Measurements from ENCODE around the gene SLC30A10. TPM values are rescaled to one million over a fixed set of nuclear protein-coding genes. Genes with fewer than 3 reads are reported as not detected.

Gene SLC30A10
- total and polyA plus RNA-seq, 2 donors (not counting 1 experiment from before 2014, with no cell fraction given) = 0.06 TPM; not detected in 1

DNA sequence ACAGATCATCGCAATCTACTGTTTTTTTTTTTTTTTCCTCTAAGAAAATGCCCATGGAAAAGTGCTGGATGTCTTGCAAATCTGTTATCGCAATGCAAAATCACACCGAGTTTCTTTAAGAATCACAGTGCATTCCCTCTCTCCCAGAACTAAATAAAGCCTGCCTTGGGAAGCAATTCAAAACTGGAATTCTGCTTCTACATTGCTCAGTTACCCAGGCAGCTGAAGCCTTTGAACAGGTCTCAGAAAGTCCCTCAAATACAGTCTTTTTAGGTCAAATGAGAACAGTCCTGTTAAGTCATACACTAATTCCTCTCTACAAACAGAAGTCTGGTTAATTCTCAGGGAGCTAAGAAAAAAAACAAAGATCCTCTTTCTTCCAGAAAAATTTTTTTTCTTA is 46.3 kb downstream of the SLC30A10 start:
- 93% methylated on average over 2 of the region's 3 CpGs for WGBS (ENCODE audit: insufficient coverage)
- Histone ChIP-seq H2AFZ (ENCODE audit: insufficient read depth, low read depth, low read length, poor library complexity, severe bottlenecking) (no peak overlapping the region), H4K20me1 (ENCODE audit: control insufficient read depth, insufficient read depth, low read length, poor library complexity, severe bottlenecking) (no peaks in the 10 kb centered on the region), H3K4me1 (ENCODE audit: control insufficient read depth in 2 of 2, insufficient read depth in 2 of 2, low read length in 2 of 2) (no peaks in the 10 kb centered on the region), H3K27me3 (replicated peaks in 1 of 4; ENCODE audit: control extremely low read depth in 1 of 4, control insufficient read depth in 3 of 4, insufficient read depth in 4 of 4, low read length in 3 of 4) (peaks cover 0 to 4% (median 0%) of the 10 kb centered on the region in 4 experiments), H3K4me3 (ENCODE audit: control extremely low read depth in 1 of 5, extremely low read depth in 1 of 5, insufficient read depth in 1 of 5, low read depth in 2 of 5, low read length in 4 of 5) (no peak overlapping the region), H3K4me2 (replicated peaks; ENCODE audit: low read depth, low read length, poor library complexity, severe bottlenecking) (no peak overlapping the region), H3K9me3 (ENCODE audit: control extremely low read depth in 1 of 3, control insufficient read depth in 2 of 3, insufficient read depth in 1 of 3, low read length in 2 of 3) (no peaks in the 10 kb centered on the region), H3K36me3 (replicated peaks in 1 of 2; ENCODE audit: control extremely low read depth in 1 of 2, control insufficient read depth in 1 of 2, extremely low read depth in 1 of 2, insufficient read depth in 2 of 2, low read length in 1 of 2) (no peaks in the 10 kb centered on the region), H3K9ac (ENCODE audit: low read length) (no peak overlapping the region), H3K79me2 (ENCODE audit: control insufficient read depth, insufficient read depth, low read length) (no peaks in the 10 kb centered on the region), H3K27ac (ENCODE audit: low read length in 2 of 2) (no peak overlapping the region)
- intact Hi-C loops (cut with micrococcal nuclease) = no loop called here
- TF ChIP-seq, protein P1, sequence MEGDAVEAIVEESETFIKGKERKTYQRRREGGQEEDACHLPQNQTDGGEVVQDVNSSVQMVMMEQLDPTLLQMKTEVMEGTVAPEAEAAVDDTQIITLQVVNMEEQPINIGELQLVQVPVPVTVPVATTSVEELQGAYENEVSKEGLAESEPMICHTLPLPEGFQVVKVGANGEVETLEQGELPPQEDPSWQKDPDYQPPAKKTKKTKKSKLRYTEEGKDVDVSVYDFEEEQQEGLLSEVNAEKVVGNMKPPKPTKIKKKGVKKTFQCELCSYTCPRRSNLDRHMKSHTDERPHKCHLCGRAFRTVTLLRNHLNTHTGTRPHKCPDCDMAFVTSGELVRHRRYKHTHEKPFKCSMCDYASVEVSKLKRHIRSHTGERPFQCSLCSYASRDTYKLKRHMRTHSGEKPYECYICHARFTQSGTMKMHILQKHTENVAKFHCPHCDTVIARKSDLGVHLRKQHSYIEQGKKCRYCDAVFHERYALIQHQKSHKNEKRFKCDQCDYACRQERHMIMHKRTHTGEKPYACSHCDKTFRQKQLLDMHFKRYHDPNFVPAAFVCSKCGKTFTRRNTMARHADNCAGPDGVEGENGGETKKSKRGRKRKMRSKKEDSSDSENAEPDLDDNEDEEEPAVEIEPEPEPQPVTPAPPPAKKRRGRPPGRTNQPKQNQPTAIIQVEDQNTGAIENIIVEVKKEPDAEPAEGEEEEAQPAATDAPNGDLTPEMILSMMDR (IDR thresholded peaks at IDR 0.05) = no peak
- no peak for TF ChIP-seq EZH2 (IDR thresholded peaks at IDR 0.05; ENCODE audit: borderline replicate concordance, insufficient read depth, low read depth, low read length, poor library complexity, severe bottlenecking)
- DNase-seq (no peak), ATAC-seq (ENCODE audit: low read depth) (no peak)
- H3K4me1 Mint-ChIP-seq = no peaks in the 10 kb centered on the region
- H3K27ac Mint-ChIP-seq = no peak overlapping the region
- no peaks in the 10 kb centered on the region for H3K9me3 Mint-ChIP-seq (ENCODE audit: insufficient read depth)
- H3K4me3 Mint-ChIP-seq = no peak overlapping the region
- H3K27me3 Mint-ChIP-seq = peaks cover 40% of the 10 kb centered on the region
- POLR2A ChIA-PET = no interaction called here
- CTCF ChIA-PET = no interaction called here

DNA sequence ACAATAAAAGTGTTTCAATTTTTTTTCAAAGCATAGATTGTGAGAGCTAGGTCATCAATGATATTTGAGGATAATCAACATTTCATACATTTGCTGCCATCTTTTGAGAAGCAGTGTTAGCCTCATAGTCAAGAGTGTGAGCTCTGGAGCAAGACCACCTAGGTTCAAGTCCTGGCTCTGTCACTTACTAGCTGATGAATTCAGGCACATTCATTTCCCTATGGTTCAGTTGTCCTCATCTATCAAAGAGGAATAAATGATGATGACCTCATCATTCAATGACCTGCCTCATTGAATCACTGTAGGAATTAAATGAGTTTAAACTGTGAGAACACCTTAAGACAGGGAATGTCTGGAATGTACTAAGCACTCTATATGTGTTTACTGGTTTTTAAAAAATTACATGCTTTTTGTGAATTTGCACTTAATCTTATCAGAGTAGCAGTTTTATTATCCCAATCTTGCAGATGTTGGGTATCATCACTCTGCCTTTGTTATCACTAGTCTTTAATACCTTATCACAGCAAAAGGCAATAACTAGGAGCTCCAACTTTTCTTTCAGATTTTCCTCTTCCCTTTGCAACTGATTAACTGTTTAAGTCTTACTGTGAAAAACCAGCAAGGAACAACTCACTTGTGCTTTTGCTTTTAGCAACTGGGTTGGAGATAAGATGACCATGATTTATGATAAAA is 47.4 kb downstream of the SLC30A10 start:
- Mint-ChIP-seq H3K27ac (no peak overlapping the region), H3K27me3 (peaks cover 32% of the 10 kb centered on the region), H3K4me3 (no peak overlapping the region), H3K9me3 (ENCODE audit: insufficient read depth) (no peaks in the 10 kb centered on the region), H3K4me1 (no peaks in the 10 kb centered on the region)
- ChIA-PET CTCF (no interaction called here), POLR2A (no interaction called here)
- Histone ChIP-seq H2AFZ (ENCODE audit: insufficient read depth, low read depth, low read length, poor library complexity, severe bottlenecking) (no peak overlapping the region), H3K79me2 (ENCODE audit: control insufficient read depth, insufficient read depth, low read length) (no peaks in the 10 kb centered on the region), H3K27ac (ENCODE audit: low read length in 2 of 2) (no peak overlapping the region), H3K4me1 (ENCODE audit: control insufficient read depth in 2 of 2, insufficient read depth in 2 of 2, low read length in 2 of 2) (no peaks in the 10 kb centered on the region), H3K27me3 (replicated peaks in 1 of 4; ENCODE audit: control extremely low read depth in 1 of 4, control insufficient read depth in 3 of 4, insufficient read depth in 4 of 4, low read length in 3 of 4) (no peaks in the 10 kb centered on the region), H3K4me2 (replicated peaks; ENCODE audit: low read depth, low read length, poor library complexity, severe bottlenecking) (no peak overlapping the region), H3K9ac (ENCODE audit: low read length) (no peak overlapping the region), H3K36me3 (replicated peaks in 1 of 2; ENCODE audit: control extremely low read depth in 1 of 2, control insufficient read depth in 1 of 2, extremely low read depth in 1 of 2, insufficient read depth in 2 of 2, low read length in 1 of 2) (no peaks in the 10 kb centered on the region), H3K9me3 (ENCODE audit: control extremely low read depth in 1 of 3, control insufficient read depth in 2 of 3, insufficient read depth in 1 of 3, low read length in 2 of 3) (no peaks in the 10 kb centered on the region), H4K20me1 (ENCODE audit: control insufficient read depth, insufficient read depth, low read length, poor library complexity, severe bottlenecking) (no peaks in the 10 kb centered on the region), H3K4me3 (ENCODE audit: control extremely low read depth in 1 of 5, extremely low read depth in 1 of 5, insufficient read depth in 1 of 5, low read depth in 2 of 5, low read length in 4 of 5) (no peak overlapping the region)
- intact Hi-C loops (cut with micrococcal nuclease) = no loop called here
- no peak for DNase-seq
- TF ChIP-seq EZH2 (IDR thresholded peaks at IDR 0.05; ENCODE audit: borderline replicate concordance, insufficient read depth, low read depth, low read length, poor library complexity, severe bottlenecking) = no peak
- TF ChIP-seq, protein P1 (IDR thresholded peaks at IDR 0.05) = no peak
- no peak for ATAC-seq (ENCODE audit: low read depth)
